HepG2 (cell line): Measurements from ENCODE around the gene CTCF. TPM values are rescaled to one million over a fixed set of nuclear protein-coding genes. Genes with fewer than 3 reads are reported as not detected.

Experiments
- HMG20A ChIP-seq: IDR thresholded peaks from 2 replicates; pipeline ENCODE4 v1.6.1; 2016; ENCODE audit warnings: borderline replicate concordance
- HNRNPK ChIP-seq: fragments of 200-400 bp; formaldehyde crosslinking; IDR thresholded peaks from 2 replicates; pipeline ENCODE4 v1.6.1; 2018; ENCODE audit warnings: low read length, low read depth, moderate library complexity, mild to moderate bottlenecking; ENCODE audit not compliant: poor library complexity, severe bottlenecking
- KLF6 ChIP-seq: IDR thresholded peaks from 2 replicates; pipeline ENCODE4 v1.8.0; 2016; ENCODE audit warnings: missing biosample characterization, missing genetic modification reagents
- NAIF1 ChIP-seq: sonication (generic); formaldehyde crosslinking; IDR thresholded peaks from 2 replicates; pipeline ENCODE4 v1.5.0; 2020; ENCODE audit warnings: mild to moderate bottlenecking, missing genetic modification reagents, borderline replicate concordance
- RBFOX2 ChIP-seq: fragments of 200-400 bp; formaldehyde crosslinking; IDR thresholded peaks from 2 replicates; pipeline ENCODE4 v1.6.1; 2017; ENCODE audit warnings: low read depth, mild to moderate bottlenecking, low read length
- SAFB2 ChIP-seq: sonication (generic); formaldehyde crosslinking; IDR thresholded peaks from 2 replicates; pipeline ENCODE4 v1.5.1; 2020; ENCODE audit warnings: missing genetic modification reagents, low read depth, mild to moderate bottlenecking, borderline replicate concordance
- SATB2 ChIP-seq: sonication (generic); formaldehyde crosslinking; IDR thresholded peaks from 2 replicates; pipeline ENCODE4 v1.5.0; 2020; ENCODE audit warnings: missing genetic modification reagents
- ZFP36L2 ChIP-seq: sonication (generic); formaldehyde crosslinking; IDR thresholded peaks from 2 replicates; pipeline ENCODE4 v1.4.0; 2020; ENCODE audit warnings: missing genetic modification reagents
- ZNF138 ChIP-seq: sonication (generic); formaldehyde crosslinking; IDR thresholded peaks from 2 replicates; pipeline ENCODE4 v1.5.0; 2020; ENCODE audit warnings: mild to moderate bottlenecking, low read depth, missing genetic modification reagents
- ZNF564 ChIP-seq: sonication (generic); formaldehyde crosslinking; IDR thresholded peaks from 2 replicates; pipeline ENCODE4 v1.8.1; 2023; ENCODE audit warnings: mild to moderate bottlenecking, missing genetic modification reagents
- ZNF567 ChIP-seq: sonication (generic); formaldehyde crosslinking; IDR thresholded peaks from 2 replicates; pipeline ENCODE4 v1.8.1; 2023; ENCODE audit warnings: mild to moderate bottlenecking, missing genetic modification reagents, borderline replicate concordance
- ZNF720 ChIP-seq: sonication (generic); formaldehyde crosslinking; IDR thresholded peaks from 2 replicates; pipeline ENCODE4 v1.4.0; 2020; ENCODE audit warnings: missing genetic modification reagents
- ZNF879 ChIP-seq: sonication (generic); formaldehyde crosslinking; IDR thresholded peaks from 2 replicates; pipeline ENCODE4 v1.8.1; 2023; ENCODE audit warnings: missing genetic modification reagents
- polyA plus RNA-seq, 8 experiments: library from polyadenylated mRNA; depleted of rRNA in 3 of 8; stranded (reverse) in 7 of 8; unstranded in 1 of 8; fragments of >200 nt; fragmentation: Illumina TruSeq in 4 of 8; extraction: Trizol in 4 of 8; gene quantifications; 2 replicates each; pipeline versions ENCODE4 v1.2.1 to v1.2.3, GENCODE V29; 2011 to 2016; ENCODE audit warnings: low read depth in 4 of 8, missing spikeins in 1 of 8, mixed read lengths in 1 of 8; ENCODE audit not compliant: insufficient read depth in 1 of 8
- total RNA-seq, 5 experiments: library from RNA; depleted of rRNA; stranded (reverse); fragments of >200 nt; fragmentation: Illumina TruSeq; extraction: Trizol; gene quantifications; 2 replicates each; pipeline ENCODE4 v1.2.3, GENCODE V29; 2016; ENCODE audit warnings: low read depth in 1 of 5
- TF ChIP-seq, protein P1 (sequence below): sonication (generic); formaldehyde crosslinking; IDR thresholded peaks from 2 replicates; pipeline ENCODE4 v1.8.1; 2023; ENCODE audit warnings: missing genetic modification reagents, inconsistent platforms, borderline replicate concordance
- TF ChIP-seq, protein P2 (sequence below): IDR thresholded peaks from 2 replicates; pipeline ENCODE4 v1.6.1; 2016; ENCODE audit warnings: low read depth, missing genetic modification reagents, missing compliant biosample characterization
- TF ChIP-seq, protein P3 (sequence below), 2 experiments: sonication (generic) in 1 of 2; formaldehyde crosslinking in 1 of 2; IDR thresholded peaks; 2 replicates each; pipeline versions ENCODE4 v1.4.0 to v1.6.1; 2018 to 2020; ENCODE audit warnings: missing genetic modification reagents in 2 of 2, borderline replicate concordance in 1 of 2, low read depth in 1 of 2, mild to moderate bottlenecking in 1 of 2, missing biosample characterization in 1 of 2
- TF ChIP-seq, protein P4 (sequence below): sonication (generic); formaldehyde crosslinking; IDR thresholded peaks from 2 replicates; pipeline ENCODE4 v1.8.1; 2023; ENCODE audit warnings: mild to moderate bottlenecking, missing genetic modification reagents
- TF ChIP-seq, protein P5 (sequence below): sonication (generic); formaldehyde crosslinking; IDR thresholded peaks from 2 replicates; pipeline ENCODE4 v1.5.1; 2020; ENCODE audit warnings: mild to moderate bottlenecking, missing genetic modification reagents, moderate library complexity

Gene CTCF
- total and polyA plus RNA-seq, 2 of the 13 experiments (the other 11 are each of a cell fraction or from before 2014, with no cell fraction given) = 19.5 to 37.5 TPM

DNA sequence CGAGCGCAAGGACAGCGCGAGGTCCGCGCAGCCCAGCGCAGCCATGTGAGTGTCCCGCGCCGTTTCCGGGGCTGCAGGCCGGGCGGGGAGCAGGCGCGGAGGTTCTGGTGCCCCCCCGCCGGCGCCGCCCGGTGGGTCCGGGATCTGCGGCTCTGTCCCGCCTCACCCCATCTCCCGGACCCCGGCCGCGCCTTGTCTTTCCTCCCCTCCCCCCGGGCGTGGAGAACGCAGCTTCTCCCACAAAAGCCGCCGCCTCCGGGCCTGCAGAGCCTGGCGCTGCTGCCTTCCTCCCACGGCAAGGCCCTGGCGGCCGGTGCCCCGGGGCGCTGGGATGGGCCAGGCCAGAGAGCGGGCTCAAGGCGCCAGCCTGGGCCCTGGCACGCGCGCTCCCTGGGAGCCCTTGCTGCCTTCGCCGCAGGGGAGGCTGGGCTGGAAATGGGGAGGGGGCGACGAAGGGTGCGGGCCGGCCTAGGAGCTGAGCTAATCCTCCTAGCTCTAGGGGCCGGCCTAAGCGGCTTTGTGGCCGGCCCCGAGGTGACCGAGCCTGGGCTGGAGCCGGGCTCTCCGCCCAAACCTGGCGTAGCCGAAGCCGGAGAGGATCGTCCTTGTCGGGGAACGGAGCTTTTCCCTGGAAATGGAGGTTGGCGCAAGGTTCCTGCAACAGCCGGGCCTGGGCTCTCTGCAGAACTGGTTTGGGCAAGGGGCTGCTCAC lies 33.3 kb upstream of the CTCF start (continued):
- TF ChIP-seq, protein P1, sequence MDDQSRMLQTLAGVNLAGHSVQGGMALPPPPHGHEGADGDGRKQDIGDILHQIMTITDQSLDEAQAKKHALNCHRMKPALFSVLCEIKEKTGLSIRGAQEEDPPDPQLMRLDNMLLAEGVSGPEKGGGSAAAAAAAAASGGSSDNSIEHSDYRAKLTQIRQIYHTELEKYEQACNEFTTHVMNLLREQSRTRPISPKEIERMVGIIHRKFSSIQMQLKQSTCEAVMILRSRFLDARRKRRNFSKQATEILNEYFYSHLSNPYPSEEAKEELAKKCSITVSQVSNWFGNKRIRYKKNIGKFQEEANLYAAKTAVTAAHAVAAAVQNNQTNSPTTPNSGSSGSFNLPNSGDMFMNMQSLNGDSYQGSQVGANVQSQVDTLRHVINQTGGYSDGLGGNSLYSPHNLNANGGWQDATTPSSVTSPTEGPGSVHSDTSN (CRISPR knock-in tag) = 0 out of 2 replicates have a peak, but pooled peaks have one; percentile 20
- TF ChIP-seq, protein P2, sequence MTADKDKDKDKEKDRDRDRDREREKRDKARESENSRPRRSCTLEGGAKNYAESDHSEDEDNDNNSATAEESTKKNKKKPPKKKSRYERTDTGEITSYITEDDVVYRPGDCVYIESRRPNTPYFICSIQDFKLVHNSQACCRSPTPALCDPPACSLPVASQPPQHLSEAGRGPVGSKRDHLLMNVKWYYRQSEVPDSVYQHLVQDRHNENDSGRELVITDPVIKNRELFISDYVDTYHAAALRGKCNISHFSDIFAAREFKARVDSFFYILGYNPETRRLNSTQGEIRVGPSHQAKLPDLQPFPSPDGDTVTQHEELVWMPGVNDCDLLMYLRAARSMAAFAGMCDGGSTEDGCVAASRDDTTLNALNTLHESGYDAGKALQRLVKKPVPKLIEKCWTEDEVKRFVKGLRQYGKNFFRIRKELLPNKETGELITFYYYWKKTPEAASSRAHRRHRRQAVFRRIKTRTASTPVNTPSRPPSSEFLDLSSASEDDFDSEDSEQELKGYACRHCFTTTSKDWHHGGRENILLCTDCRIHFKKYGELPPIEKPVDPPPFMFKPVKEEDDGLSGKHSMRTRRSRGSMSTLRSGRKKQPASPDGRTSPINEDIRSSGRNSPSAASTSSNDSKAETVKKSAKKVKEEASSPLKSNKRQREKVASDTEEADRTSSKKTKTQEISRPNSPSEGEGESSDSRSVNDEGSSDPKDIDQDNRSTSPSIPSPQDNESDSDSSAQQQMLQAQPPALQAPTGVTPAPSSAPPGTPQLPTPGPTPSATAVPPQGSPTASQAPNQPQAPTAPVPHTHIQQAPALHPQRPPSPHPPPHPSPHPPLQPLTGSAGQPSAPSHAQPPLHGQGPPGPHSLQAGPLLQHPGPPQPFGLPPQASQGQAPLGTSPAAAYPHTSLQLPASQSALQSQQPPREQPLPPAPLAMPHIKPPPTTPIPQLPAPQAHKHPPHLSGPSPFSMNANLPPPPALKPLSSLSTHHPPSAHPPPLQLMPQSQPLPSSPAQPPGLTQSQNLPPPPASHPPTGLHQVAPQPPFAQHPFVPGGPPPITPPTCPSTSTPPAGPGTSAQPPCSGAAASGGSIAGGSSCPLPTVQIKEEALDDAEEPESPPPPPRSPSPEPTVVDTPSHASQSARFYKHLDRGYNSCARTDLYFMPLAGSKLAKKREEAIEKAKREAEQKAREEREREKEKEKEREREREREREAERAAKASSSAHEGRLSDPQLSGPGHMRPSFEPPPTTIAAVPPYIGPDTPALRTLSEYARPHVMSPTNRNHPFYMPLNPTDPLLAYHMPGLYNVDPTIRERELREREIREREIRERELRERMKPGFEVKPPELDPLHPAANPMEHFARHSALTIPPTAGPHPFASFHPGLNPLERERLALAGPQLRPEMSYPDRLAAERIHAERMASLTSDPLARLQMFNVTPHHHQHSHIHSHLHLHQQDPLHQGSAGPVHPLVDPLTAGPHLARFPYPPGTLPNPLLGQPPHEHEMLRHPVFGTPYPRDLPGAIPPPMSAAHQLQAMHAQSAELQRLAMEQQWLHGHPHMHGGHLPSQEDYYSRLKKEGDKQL (CRISPR knock-in tag) = no peak; the same call in 1 of the 2 replicates
- TF ChIP-seq HNRNPK = peak; percentile 87
- peak; percentile 43; the same call in 1 of the 2 replicates for TF ChIP-seq NAIF1 (CRISPR knock-in tag)
- no peak for TF ChIP-seq ZNF879
- TF ChIP-seq, protein P3, sequence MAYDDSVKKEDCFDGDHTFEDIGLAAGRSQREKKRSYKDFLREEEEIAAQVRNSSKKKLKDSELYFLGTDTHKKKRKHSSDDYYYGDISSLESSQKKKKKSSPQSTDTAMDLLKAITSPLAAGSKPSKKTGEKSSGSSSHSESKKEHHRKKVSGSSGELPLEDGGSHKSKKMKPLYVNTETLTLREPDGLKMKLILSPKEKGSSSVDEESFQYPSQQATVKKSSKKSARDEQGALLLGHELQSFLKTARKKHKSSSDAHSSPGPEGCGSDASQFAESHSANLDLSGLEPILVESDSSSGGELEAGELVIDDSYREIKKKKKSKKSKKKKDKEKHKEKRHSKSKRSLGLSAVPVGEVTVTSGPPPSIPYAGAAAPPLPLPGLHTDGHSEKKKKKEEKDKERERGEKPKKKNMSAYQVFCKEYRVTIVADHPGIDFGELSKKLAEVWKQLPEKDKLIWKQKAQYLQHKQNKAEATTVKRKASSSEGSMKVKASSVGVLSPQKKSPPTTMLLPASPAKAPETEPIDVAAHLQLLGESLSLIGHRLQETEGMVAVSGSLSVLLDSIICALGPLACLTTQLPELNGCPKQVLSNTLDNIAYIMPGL (CRISPR knock-in tag; IDR thresholded peaks at IDR 0.05; ENCODE audit: borderline replicate concordance in 1 of 2, low read depth in 1 of 2) = peak in 1 of 2 experiments; percentile 37; a peak in 3 of 4 replicates
- TF ChIP-seq, protein P4, sequence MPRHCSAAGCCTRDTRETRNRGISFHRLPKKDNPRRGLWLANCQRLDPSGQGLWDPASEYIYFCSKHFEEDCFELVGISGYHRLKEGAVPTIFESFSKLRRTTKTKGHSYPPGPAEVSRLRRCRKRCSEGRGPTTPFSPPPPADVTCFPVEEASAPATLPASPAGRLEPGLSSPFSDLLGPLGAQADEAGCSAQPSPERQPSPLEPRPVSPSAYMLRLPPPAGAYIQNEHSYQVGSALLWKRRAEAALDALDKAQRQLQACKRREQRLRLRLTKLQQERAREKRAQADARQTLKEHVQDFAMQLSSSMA (CRISPR knock-in tag) = 0 out of 2 replicates have a peak, but pooled peaks have one; percentile 2
- TF ChIP-seq SATB2 (CRISPR knock-in tag) = no peak
- TF ChIP-seq ZFP36L2 (CRISPR knock-in tag) = no peak
- no peak for TF ChIP-seq ZNF138 (CRISPR knock-in tag)
- peak; percentile 66 for TF ChIP-seq RBFOX2
- TF ChIP-seq HMG20A (CRISPR knock-in tag) = no peak
- peak; percentile 85 for TF ChIP-seq ZNF564
- TF ChIP-seq ZNF567 (CRISPR knock-in tag) = no peak
- peak; percentile 66 for TF ChIP-seq KLF6 (CRISPR knock-in tag)
- TF ChIP-seq ZNF720 (CRISPR knock-in tag) = no peak
- TF ChIP-seq SAFB2 (CRISPR knock-in tag) = no peak
- TF ChIP-seq, protein P5, sequence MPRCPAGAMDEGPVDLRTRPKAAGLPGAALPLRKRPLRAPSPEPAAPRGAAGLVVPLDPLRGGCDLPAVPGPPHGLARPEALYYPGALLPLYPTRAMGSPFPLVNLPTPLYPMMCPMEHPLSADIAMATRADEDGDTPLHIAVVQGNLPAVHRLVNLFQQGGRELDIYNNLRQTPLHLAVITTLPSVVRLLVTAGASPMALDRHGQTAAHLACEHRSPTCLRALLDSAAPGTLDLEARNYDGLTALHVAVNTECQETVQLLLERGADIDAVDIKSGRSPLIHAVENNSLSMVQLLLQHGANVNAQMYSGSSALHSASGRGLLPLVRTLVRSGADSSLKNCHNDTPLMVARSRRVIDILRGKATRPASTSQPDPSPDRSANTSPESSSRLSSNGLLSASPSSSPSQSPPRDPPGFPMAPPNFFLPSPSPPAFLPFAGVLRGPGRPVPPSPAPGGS = peak; percentile 84; the same call in 1 of the 2 replicates
